Midbrain (tissue), 1 donor: ENCODE results near the gene C11orf68.
A peak's percentile ranks its signal among the peaks of the same experiment; 100 is the strongest.

Source experiments
- DNase-seq: peaks from one replicate; lab custom pipeline; 2025; lab: John Stamatoyannopoulos, UW

Gene C11orf68

DNA sequence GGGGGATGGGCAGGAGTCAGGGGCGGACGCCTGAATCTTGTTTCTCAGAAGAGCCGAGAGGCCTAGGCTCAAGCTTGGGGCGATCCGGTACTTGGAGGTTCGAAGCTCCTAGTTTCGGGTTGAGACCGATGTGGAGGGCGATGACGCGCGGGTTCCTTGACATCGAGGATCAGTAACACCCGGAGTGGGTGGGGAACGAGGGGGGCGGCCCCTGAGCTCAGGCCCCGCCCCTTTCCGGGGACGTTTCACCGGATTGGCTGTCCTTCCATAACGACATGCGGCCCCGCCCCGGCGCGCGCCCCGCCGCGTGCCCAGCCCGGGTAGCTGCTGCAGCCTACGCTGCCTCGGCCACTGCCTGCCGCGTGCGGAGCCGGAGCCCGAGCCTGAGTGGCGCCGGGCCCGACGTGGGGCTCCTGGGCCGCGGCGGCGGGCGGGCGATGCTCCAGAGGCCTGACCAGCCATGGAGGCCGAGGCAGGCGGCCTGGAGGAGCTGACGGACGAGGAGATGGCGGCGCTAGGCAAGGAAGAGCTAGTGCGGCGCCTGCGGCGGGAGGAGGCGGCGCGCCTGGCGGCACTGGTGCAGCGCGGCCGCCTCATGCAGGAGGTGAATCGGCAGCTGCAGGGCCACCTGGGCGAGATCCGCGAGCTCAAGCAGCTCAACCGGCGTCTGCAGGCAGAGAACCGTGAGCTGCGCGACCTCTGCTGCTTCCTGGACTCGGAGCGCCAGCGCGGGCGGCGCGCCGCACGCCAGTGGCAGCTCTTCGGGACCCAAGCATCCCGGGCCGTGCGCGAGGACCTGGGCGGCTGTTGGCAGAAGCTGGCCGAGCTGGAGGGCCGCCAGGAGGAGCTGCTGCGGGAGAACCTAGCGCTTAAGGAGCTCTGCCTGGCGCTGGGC, 28.3 kb downstream of the C11orf68 start, which contains the start of gene CCDC85B:
TSS of gene CCDC85B (plus strand) at position 350 of the 895 bp plus-strand sequence. CDS start at position 461, 111 bp downstream.
- peak; percentile 96 for DNase-seq

DNA sequence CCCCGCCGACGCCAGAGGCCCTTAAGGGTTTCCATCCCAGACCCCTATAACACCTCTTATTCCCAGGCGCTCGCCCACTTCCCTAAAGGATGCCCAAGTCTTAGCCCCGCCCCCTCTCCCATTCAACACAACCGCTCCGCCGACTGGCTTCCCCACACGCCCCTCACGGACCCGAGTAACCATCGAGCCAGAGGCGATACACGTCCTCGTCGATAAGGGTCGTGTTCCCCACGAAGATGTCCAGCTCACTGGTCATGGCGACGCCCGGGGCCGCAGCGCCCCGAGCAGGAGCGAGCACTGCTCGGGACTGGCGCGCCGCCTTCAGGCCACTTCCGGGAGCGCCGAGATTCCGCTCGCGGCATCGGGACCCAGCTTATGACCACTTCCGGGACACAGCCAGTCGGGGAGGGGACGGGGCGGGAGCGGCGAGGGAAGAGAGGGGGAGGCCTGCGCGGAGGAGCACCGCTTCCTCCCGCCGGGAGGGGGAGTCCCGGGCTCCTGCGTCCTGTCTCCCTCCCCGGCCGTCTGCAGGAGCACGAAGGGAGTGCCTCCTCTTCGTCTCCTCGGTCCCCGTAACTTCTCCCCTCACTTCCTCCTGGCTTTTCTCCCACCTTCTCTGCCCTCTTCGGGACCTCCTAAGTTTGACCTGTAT, 30.6 kb downstream of the C11orf68 start, which contains the start of gene FIBP:
TSS of gene FIBP (minus strand) at position 309 of the 652 bp plus-strand sequence. CDS start at position 256, 53 bp downstream.
- peak; percentile 98 for DNase-seq

DNA sequence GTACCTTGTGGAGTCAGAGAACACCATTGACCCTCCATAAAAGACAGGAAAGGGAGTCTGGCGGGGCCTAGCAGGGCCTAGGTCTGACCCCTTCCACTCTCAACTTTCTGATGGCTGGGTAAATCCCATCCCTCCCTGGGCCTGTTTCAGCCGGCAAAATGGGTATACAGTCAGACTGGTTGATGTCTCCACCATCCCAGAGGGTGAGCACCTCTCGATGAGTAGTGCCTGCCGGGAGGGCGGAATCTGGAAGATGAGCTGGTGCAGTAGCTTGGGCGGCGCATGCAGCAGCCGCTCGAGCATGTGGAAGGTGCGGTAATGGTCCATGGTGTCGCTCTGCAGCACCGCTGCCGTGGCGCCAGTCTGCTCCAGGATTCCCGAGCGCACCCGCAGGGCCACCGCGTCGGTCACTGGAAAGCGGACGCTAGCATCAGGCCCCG, 31.1 kb downstream of the C11orf68 start:
- DNase-seq, result no peak

DNA sequence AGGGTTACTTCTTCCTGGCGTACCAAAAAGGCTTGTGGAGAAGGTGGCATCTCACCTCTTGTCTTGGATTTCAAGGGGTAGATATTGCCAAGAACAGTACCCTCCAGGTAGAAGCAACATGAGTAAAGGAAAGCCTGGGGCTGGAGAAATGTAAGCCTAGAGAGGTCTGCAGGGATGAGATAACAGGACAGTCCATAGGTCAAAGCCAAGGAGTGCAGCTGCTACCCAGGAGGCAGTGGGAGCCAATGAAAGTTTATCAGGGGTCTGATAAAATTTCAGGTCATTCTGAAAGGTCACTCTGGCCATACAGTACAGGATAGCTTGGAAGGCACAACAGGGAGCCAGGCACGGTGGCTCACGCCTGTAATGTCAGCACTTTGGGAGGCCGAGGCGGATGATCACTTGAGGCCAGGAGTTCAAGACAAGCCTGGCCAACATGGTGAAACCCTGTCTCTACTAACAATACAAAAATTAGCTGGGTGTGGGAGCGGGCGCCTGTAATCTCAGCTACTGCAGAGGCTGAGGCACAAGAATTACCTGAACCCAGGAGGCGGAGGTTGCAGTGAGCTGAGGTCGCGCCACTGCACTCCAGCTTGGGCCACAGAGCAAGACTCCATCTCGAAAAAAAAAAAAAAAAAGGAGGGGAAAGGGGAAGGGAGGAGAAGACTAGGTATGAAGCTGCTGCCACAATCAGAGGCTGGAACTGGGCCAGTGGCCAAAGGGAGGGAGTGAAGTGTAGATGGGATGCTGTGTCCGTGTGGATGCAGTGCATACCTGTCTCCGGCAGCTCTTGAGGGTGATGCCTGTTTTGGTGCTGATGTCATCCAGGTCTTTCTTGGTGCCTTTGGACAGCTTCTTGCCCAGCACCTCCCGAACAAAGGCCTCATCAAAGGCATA, 31.8 kb downstream of the C11orf68 start:
- no peak for DNase-seq

DNA sequence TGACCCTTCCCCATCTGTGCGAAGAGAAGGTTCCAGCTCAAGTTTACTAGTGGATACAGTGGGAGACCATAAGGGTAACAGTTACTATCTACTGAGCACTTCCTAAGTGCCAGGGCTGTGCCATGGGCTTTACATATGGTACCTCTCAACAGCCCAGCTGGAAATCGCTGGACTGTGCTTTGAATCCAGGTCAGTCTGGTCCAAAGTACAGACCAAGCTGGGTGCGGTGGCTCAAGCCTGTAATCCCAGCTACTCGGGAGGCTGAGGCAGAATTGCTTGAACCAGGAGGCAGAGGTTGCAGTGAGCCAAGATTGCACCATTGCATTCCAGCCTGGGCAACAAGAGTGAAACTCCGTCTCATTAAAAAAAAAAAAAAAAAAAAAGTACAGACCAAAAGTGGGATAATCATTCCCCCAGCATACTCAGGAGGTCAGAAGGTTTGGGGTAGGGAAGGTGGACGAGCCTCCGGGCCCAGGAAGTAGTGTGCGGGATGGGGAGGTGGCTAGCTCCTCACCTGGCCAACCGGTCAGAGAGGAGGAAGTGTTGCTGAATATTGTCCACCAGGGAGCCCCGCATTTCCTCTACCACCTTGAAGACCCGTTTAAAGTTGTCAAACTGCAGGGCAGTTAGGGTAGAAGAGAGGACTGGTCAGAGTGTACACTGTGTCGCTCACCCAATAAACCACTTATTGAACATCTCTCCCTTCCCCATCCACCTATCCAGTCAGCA, 32.9 kb downstream of the C11orf68 start:
- DNase-seq, result no peak

DNA sequence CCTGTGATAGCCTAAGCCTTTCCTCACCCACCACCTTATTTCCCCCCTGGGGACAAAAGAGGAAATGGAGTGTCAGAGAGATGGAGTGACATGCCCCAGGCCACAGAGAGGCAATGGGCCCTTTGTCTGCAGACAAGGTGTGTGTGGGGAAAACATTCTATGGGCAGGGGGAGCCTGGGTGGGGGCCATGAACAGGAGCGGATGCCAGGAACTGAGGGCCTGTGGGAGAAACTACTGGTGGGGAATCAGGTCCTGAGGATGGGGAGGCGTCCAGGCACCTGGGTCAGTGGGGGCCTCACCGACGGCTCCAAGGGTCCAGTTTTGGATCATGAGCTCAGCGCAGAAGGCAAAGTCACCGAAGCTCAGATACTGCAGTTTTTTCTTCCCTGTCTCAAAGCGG, 33.6 kb downstream of the C11orf68 start:
- no peak for DNase-seq

DNA sequence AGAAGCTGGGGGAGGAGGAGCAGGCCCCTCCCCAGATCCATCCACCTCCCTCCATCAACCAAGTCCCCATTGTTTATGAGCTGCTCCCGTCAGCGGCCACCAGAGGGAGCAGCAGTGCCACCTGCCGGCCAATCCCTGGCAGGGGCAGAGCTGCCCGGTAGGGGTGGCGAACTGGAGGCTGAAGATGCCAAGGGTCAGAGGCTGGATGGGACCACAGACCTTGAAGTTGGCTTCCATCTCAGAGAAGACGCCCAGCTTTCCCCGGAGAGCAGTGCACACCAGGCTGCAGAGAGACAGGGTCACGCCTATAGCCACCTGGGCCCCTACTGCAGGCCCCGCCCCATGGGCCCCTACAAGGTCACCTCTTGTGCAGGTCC, 34.2 kb downstream of the C11orf68 start:
- peak; percentile 80 for DNase-seq

DNA sequence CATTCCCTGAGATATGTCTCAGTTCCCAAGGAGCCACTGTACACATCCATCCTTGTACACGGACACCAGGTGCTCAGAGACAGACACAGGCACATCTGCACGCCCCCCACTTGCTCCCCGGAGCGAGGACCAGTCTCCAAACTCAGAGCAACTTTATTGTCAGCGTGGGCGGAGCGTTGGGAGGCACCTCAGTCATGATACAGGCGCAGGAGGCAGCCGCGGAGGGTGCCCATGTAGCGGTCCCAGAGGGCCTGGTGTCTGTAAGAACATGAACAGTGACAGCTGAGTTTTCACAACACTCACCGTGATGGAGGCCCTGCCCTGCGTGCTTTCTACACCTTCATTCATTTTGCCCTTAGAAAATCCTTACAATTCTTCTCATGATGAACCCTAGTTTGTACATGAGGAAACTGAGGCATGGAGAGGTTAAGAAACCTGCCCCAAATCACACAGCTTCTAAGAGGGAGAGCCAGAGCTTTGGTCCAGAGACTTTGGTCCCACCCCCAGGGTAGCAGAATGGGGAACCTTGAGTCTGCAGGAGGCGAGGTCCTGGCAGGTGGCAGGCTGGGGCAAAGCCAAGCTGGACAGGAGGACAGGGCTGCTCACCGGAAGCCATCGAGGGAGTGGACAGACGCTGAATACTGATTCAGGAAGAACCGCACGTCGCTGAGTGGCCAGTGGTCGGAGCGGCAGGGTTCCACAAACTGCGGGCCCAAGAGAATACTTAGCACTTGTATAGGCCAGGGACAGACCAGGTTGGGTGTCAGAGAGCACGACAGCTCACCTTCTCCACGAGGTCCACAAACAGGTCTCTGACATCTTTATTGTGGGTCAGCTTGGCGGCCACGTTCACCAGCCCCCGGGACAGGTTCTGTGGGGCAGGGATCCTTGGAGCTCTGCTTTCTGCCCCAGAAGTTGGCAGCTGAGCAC, 34.8 kb downstream of the C11orf68 start:
- DNase-seq, result no peak

DNA sequence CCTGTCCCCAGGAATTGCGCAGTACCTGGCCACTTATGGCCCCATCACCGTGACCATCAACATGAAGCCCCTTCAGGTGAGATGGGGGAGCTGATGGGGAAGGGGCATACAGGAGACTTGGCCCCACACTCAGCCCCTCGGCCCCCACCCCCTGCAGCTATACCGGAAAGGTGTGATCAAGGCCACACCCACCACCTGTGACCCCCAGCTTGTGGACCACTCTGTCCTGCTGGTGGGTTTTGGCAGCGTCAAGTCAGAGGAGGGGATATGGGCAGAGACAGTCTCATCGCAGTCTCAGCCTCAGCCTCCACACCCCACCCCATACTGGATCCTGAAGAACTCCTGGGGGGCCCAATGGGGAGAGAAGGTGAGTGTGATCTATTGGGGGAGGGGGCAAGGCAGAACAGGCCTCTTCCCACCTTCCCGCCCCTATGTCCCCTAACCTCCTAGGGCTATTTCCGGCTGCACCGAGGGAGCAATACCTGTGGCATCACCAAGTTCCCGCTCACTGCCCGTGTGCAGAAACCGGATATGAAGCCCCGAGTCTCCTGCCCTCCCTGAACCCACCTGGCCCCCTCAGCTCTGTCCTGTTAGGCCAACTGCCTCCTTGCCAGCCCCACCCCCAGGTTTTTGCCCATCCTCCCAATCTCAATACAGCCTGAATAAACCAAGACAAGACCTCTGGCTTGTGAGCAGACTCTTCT, 35.7 kb downstream of the C11orf68 start:
- no peak for DNase-seq

DNA sequence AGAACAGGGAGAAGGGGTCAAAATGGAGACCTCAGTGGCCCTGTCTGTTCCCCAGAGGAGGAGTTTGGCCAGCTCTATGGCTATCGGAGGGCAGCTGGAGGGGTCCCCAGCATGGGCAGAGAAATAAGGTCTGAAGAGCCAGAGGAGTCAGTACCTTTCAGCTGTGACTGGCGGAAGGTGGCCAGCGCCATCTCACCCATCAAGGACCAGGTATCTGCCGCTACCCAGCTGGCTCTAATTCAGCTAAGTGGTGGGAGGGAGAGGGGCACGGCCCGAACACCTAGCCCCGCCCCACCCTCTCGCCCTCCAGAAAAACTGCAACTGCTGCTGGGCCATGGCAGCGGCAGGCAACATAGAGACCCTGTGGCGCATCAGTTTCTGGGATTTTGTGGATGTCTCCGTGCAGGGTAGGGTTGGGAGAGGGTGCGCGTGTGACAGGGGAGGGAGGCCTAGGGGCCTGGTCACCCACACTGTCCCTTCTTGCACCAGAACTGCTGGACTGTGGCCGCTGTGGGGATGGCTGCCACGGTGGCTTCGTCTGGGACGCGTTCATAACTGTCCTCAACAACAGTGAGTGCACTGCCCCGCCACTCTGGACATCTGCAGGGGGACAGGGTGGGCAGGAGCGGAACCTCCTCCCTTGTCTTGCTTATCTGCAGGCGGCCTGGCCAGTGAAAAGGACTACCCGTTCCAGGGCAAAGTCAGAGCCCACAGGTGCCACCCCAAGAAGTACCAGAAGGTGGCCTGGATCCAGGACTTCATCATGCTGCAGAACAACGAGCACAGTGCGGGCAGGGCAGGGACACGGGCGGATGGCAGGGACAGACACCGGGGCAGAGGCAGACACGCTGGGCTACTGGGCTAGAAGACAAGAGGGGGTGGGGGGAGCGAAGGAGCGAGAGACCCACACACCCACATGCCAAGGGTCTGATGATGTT, 36.5 kb downstream of the C11orf68 start:
- DNase-seq, result no peak

DNA sequence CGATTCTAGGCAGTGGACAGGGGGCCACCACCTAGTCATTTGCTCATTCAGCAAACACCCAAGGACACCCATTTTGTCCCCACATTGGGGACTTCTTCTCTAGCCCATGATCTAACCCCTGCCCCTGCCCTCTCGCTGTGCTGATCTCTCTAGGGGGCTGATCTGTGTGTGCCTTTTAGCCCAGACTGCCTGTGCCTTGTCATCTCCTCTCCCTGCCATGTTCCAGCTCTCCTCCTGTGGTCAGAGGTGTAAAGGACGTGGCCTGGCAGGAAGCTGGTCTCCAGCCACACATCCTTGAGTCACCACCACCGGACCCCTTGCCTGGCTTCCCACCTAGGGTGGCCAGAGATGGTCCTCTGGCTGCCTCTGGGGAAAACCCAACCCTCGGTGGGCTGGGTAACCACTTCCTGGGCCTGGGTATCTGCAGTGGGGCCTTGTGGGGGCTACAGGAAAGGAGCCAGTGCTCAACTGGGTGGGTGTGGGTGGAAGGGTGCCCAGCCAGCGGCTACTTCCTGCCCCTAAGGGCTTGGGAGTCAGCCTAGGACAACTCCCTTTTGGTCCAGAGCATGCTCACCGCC, 37.9 kb downstream of the C11orf68 start:
- DNase-seq, result no peak

DNA sequence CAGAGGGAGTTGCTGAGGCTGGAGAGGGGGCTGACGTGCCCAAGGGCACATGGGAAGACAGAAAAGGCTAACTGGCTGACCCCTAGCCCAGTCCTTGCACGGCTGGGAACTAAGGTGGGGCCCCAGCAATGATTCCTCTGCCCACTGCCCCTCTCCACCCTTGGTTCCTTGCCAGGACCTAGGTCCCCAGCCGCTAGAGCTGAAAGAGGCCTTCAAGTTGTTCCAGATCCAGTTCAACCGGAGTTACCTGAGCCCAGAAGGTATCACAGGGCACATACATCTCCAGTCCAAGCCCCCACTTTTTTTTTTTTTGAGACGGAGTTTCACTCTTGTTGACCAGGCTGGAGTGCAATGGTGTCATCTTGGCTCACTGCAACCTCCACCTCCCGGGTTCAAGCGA, 38.8 kb downstream of the C11orf68 start:
- DNase-seq, result no peak

DNA sequence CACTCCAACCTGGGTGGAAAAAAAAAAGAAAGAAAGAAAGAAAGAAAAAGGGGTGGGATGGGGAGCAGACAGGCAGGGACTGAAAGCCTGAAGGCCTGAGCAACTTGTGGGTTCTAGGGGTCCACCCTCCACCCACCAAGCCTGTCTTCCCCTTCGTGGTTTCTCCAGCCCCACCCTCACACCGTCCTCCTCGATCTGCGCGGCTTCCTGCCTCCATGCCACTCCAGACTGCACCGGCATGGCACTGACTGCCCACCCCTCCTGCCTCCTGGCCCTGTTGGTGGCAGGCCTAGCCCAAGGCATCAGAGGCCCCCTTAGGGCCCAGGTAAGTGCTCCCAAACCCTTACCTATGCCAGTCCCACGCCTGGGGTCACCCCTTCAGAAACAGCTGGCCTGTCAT, 39.2 kb downstream of the C11orf68 start, which contains the start of gene CTSW:
TSS of gene CTSW (plus strand) at position 221 of the 400 bp plus-strand sequence. CDS start at position 239, 18 bp downstream.
- DNase-seq, result no peak

DNA sequence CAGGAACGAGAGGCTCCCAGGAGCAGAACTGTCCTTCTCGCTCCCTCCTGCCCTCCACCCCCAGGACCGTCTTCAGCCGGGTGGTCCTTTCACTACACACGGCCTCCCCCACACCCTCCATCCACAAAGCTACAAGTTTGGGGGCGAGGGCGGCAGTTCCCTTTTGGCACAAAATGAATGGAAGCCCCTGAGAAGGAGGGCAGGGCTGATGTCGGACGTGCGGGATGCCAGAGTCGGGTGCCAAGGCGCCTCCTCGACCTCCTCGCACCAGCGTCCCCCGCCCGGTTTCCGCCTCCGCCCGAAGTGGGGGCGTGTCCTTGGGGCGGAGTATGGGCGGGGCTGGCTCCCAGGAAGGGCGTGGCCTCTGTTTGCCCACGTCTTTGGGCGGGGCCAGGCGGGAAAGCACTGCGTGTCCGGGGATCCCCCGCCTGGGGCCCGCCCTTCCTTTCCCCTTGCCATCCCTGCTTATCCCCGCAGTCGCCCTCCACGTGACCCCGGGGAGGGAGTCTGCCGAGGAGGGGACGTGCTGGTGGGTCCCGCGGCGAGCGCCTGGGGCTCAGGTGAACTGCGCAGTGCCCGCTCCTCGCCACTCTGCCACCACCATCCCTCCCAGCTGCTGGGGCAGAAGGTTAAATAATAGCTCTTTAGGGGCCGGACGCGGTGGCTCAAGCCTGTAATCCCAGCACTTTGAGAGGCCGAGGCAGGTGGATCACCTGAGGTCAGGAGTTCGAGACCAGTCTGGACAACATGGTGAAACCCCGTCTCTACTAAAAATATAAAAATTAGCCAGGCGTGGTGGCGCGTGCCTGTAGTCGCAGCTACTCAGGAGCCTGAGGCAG, 45.3 kb downstream of the C11orf68 start:
- DNase-seq, result peak; percentile 94

DNA sequence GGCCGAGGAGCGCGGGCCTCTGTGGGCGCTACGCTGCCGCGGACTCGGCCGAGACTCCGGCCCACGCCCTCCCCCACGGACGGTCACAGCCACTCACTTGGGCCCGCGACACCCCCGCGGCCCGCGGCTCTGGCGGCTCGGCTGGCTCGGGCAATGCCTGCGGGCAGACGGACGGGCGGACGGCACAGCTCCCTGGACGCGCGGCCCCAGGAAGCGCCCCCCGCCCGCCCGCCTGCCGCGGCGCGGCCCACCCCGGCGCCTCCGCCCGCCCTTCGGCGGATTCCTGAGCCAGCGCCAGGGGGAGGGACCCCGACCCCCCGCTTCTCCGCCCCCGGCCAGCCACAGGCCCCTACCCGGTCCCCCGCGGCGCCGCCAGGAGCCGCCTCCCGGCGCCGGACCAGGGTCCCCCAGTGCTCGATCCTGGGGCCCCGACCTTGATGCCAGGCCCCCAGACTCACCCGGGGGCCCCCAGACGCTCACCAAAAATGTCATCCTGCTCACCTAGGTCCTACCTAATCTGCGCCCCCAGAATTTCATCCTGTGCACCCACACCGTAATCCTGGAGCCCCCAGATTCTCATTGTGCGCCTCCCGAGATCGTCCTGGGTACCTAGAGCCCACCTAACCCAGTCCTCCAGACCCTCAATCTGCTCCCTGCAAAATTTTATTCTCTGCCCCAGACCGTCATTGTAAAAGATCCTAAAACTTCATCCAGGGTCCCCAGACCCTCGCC, 46.1 kb downstream of the C11orf68 start, which contains the start of gene EFEMP2:
TSS of gene EFEMP2 (minus strand) at position 215 of the 732 bp plus-strand sequence. CDS start 446 bp downstream, outside the sequence.
- no peak for DNase-seq
